Suprapubic skin (tissue), 4 donors: Measurements from ENCODE around the gene GGT7. TPM values are rescaled to one million over a fixed set of nuclear protein-coding genes. Genes with fewer than 3 reads are reported as not detected.

Source experiments
- DNase-seq, 2 donors: peaks; one replicate each; pipeline ENCODE4 v3.0.0-alpha.2; 2019; ENCODE audit warnings: low spot score in 2 of 2
- H3K27ac ChIP-seq: fragments of 200-600 bp; sonication (generic); one replicate; pipeline ENCODE4 v1.5.1; 2019
- H3K27me3 ChIP-seq: fragments of 200-600 bp; sonication (generic); one replicate; pipeline ENCODE4 v1.5.1; 2019
- H3K36me3 ChIP-seq: fragments of 200-600 bp; sonication (generic); one replicate; pipeline ENCODE4 v1.5.1; 2019
- H3K4me1 ChIP-seq: fragments of 200-600 bp; sonication (generic); one replicate; pipeline ENCODE4 v1.5.1; 2019
- H3K4me3 ChIP-seq: fragments of 200-600 bp; sonication (generic); one replicate; pipeline ENCODE4 v1.5.1; 2019; ENCODE audit warnings: mild to moderate bottlenecking
- H3K9me3 ChIP-seq: fragments of 200-600 bp; sonication (generic); one replicate; pipeline ENCODE4 v1.5.1; 2019
- EP300 ChIP-seq: sonication (generic); formaldehyde crosslinking; IDR thresholded peaks from one replicate; pipeline ENCODE4 v1.6.1; 2017; ENCODE audit warnings: antibody characterized with exemption
- POLR2A ChIP-seq, 2 donors: fragments of 450-650 bp; IDR thresholded peaks; one replicate each; pipeline ENCODE4 v1.6.1; 2017; ENCODE audit warnings: antibody characterized with exemption in 2 of 2, mild to moderate bottlenecking in 2 of 2, moderate library complexity in 2 of 2
- POLR2AphosphoS5 ChIP-seq, 3 donors: sonication (generic); formaldehyde crosslinking; IDR thresholded peaks; one replicate each; pipeline ENCODE4 v1.6.1; 2017; ENCODE audit warnings: antibody characterized with exemption in 3 of 3
- WGBS: methylation state at CpG from one replicate; pipeline ENCODE4 v1.1.5; 2018; 5-methylcytosine and 5-hydroxymethylcytosine counted together
- total RNA-seq, 4 donors: library from RNA; depleted of rRNA; stranded (reverse); fragments of >200 nt; gene quantifications; one replicate each; pipeline ENCODE4 v1.1.0, GENCODE V29; 2016
- TF ChIP-seq, protein P1 (sequence below), 2 donors: fragments of 200-600 bp in 1 of 2; fragments of 450-650 bp in 1 of 2; sonication (generic) in 1 of 2; IDR thresholded peaks; one replicate each; pipeline ENCODE4 v1.5.1; 2016 to 2019; ENCODE audit warnings: antibody characterized with exemption in 2 of 2, mild to moderate bottlenecking in 1 of 2, moderate library complexity in 1 of 2

The GGT7 gene
- total RNA-seq, 4 donors from 2014 or later = 4.3 to 13.1 (median 11.1) TPM

DNA sequence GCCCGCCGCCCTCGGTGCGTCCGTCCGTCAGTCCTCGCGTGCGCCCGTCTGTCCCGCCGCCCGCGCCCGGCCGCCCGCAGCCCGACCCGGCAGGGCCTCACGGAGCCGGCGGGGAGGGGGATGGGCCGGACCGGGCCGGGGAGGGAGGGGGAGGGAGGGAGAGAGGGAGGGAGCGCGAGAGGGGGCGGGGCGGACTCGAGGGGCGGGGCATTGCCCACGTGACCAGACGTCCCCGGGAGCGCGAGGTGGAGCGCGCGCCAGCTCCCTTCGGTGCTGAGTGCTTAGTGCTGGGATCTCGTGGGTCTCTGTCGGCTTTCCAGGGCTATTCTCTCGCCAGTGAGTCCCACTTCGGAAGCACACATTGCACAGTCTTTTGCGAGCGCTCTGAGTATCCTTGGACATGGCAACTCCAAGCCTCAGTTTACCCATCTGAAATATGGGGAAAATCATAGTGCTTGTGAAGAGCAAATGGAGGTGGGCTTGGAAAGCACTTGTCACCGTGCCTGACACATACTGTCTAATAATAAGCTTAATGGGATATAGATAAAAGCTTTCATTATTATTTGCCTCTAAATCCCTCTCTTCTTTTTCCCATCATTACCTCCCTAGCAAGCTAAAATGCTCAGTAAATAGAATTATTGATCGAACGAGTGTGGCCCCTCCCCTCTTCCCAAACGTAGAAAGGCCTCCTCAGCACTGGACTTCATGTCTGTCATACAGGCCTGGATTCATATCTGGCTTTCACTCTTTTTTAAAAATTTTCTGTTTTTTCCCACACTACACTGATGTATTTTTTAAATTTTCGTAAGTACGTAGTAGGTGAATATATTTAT, 46.9 kb downstream of the GGT7 start, which contains the start of gene NCOA6:
Gene NCOA6, minus strand, starts transcription at position 122 of the 833 bp plus-strand sequence. CDS start 43,296 bp downstream, outside the sequence.
- peak; percentile 90 to 94 for DNase-seq

DNA sequence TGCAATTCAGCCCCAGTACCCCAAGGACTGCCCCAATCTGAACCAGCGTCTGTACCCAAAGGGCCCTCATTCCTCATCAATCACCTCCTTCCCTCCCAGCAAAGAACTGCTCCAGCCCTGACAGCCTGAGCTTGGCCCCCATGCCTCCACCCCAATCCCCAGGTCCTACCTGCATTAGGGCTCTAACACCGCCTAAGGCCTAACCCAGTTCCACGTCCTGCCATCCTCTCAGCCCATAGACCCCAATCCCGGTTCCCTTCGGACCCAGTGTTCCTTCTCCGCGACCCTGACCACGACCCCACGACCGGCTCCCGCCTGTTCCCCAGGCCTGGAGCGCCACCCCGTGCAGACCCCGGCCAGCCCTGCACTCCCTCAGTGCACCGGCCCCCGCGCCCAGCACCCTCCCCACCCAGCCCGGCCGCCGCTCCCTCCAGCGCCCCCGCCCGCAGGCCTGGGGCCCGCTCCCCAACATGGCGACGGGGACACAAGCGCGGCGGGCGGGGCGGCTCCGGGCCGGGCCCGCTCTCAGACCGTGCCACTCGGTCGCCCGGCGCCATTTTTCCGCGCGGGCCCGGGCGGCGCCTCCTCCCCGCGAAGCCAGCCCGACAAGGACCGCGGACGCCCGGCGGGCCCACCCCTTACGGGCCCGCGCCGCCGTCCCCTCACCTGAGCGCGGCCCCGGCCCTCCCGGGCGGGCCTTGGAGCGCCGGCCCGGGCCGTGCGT, 47.7 kb downstream of the GGT7 start:
- peak overlapping the region; percentile 99 for H3K27ac ChIP-seq
- H3K36me3 ChIP-seq = no peaks in the 10 kb centered on the region
- H3K27me3 ChIP-seq = no peaks in the 10 kb centered on the region
- no peaks in the 10 kb centered on the region for H3K9me3 ChIP-seq
- no peak for TF ChIP-seq EP300
- TF ChIP-seq, protein P1, sequence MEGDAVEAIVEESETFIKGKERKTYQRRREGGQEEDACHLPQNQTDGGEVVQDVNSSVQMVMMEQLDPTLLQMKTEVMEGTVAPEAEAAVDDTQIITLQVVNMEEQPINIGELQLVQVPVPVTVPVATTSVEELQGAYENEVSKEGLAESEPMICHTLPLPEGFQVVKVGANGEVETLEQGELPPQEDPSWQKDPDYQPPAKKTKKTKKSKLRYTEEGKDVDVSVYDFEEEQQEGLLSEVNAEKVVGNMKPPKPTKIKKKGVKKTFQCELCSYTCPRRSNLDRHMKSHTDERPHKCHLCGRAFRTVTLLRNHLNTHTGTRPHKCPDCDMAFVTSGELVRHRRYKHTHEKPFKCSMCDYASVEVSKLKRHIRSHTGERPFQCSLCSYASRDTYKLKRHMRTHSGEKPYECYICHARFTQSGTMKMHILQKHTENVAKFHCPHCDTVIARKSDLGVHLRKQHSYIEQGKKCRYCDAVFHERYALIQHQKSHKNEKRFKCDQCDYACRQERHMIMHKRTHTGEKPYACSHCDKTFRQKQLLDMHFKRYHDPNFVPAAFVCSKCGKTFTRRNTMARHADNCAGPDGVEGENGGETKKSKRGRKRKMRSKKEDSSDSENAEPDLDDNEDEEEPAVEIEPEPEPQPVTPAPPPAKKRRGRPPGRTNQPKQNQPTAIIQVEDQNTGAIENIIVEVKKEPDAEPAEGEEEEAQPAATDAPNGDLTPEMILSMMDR (IDR thresholded peaks at IDR 0.05) = peak in 1 of 2 donors; percentile 7
- peak overlapping the region; percentile 97 for H3K4me3 ChIP-seq
- peak; percentile 78 to 82 for DNase-seq
- H3K4me1 ChIP-seq = peaks cover 37% of the 10 kb centered on the region
- under 1% methylated on average over 28 of the region's 68 CpGs for WGBS

More for the DNA sequence above, 46.9 kb downstream of the GGT7 start, which contains the start of gene NCOA6:
- H3K27ac ChIP-seq = peak within 1 kb of the TSS; percentile 99
- no peaks in the 10 kb centered on the region for H3K27me3 ChIP-seq
- peak within 1 kb of the TSS; percentile 97 for H3K4me3 ChIP-seq
- peaks cover 33% of the 10 kb centered on the region for H3K4me1 ChIP-seq
- no peaks in the 10 kb centered on the region for H3K9me3 ChIP-seq
- TF ChIP-seq, protein P1 (IDR thresholded peaks at IDR 0.05) = no peak
- TF ChIP-seq POLR2A (IDR thresholded peaks at IDR 0.05) = no peak
- no peak for TF ChIP-seq EP300
- TF ChIP-seq POLR2AphosphoS5 (IDR thresholded peaks at IDR 0.05) = no peak
- no peaks in the 10 kb centered on the region for H3K36me3 ChIP-seq
- 35% methylated on average over 9 of the region's 52 CpGs for WGBS

DNA sequence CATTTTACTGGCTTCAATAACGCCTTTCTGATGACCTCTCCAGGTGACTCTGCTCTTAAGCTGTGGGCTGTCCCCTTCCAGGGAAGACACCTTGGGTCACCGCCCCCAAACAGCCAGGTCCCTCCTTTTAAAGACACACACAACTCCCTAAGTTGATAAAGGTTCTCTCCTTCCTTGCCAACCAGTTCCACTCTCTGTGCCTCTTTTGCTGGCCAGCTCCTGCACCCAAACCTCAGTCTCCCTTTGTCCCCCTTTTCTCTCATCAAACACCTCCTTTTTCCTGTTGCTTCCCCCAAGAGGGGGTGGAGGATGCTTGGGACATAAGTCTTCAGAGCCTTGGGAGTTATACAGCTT, 48.2 kb downstream of the GGT7 start:
- Histone ChIP-seq H3K4me1 (peaks cover 40% of the 10 kb centered on the region), H3K36me3 (no peaks in the 10 kb centered on the region), H3K27me3 (no peaks in the 10 kb centered on the region), H3K9me3 (no peaks in the 10 kb centered on the region), H3K4me3 (peak overlapping the region; percentile 97), H3K27ac (peak overlapping the region; percentile 99)
- TF ChIP-seq POLR2A (IDR thresholded peaks at IDR 0.05) (no peak), POLR2AphosphoS5 (IDR thresholded peaks at IDR 0.05) (no peak), EP300 (no peak)
- TF ChIP-seq, protein P1 (IDR thresholded peaks at IDR 0.05) = no peak
- 2% methylated on average over 2 of the region's 2 CpGs for WGBS
- DNase-seq = peak; percentile 73 to 83

- no peaks in the 10 kb centered on the region for H3K27me3 ChIP-seq
- TF ChIP-seq EP300 = no peak
- TF ChIP-seq POLR2A (IDR thresholded peaks at IDR 0.05) = no peak
- TF ChIP-seq, protein P1 (IDR thresholded peaks at IDR 0.05) = no peak
- TF ChIP-seq POLR2AphosphoS5 (IDR thresholded peaks at IDR 0.05) = no peak
- no peaks in the 10 kb centered on the region for H3K36me3 ChIP-seq
- no peaks in the 10 kb centered on the region for H3K9me3 ChIP-seq
- no peak for DNase-seq
- peak overlapping the region; percentile 99 for H3K27ac ChIP-seq
- peaks cover 40% of the 10 kb centered on the region for H3K4me1 ChIP-seq
- 20% methylated on average over 1 of the region's 1 CpG for WGBS
- peak overlapping the region; percentile 97 for H3K4me3 ChIP-seq
Measured at GRCh38 chr20:34824026-34824425, 48.6 kb downstream of the GGT7 start.
